ENCODE measurements around the gene MYOM1.
"Not testable (repeated sequence)": the region's sequence is repeated elsewhere in the genome, so short reads cannot be mapped to it uniquely, and the experiment has no call there.

The MYOM1 gene

DNA sequence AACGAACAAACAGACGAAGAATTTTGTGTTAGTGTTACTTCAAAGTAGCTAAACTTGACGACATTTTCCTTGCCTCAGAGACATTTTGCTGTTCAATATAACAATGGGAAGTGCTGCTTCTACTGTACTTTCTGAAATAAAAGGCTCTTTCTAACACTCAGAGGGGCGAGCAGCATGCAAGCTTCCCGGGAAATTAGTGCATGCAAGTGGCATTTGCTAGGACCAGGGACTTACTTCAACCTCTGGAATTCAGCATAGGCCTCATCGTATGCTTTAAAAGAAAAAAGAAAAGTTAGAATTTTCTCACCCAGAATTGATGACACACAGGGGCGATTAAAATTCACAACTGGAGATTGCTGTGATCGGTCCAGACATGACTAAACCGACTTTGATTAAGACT lies 144.3 kb downstream of the MYOM1 start:
- TF ChIP-seq, protein P1, sequence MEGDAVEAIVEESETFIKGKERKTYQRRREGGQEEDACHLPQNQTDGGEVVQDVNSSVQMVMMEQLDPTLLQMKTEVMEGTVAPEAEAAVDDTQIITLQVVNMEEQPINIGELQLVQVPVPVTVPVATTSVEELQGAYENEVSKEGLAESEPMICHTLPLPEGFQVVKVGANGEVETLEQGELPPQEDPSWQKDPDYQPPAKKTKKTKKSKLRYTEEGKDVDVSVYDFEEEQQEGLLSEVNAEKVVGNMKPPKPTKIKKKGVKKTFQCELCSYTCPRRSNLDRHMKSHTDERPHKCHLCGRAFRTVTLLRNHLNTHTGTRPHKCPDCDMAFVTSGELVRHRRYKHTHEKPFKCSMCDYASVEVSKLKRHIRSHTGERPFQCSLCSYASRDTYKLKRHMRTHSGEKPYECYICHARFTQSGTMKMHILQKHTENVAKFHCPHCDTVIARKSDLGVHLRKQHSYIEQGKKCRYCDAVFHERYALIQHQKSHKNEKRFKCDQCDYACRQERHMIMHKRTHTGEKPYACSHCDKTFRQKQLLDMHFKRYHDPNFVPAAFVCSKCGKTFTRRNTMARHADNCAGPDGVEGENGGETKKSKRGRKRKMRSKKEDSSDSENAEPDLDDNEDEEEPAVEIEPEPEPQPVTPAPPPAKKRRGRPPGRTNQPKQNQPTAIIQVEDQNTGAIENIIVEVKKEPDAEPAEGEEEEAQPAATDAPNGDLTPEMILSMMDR (IDR thresholded peaks at IDR 0.05; ENCODE audit: low read depth, low read length, missing control alignments): no peak
- no peak for DNase-seq (ENCODE audit: low read depth)
- in situ Hi-C loops (cut with HindIII; ENCODE audit: low sequenced_read_pairs): no loop called here
- no peak overlapping the region for H3K4me3 ChIP-seq (ENCODE audit: low read depth, low read length)

DNA sequence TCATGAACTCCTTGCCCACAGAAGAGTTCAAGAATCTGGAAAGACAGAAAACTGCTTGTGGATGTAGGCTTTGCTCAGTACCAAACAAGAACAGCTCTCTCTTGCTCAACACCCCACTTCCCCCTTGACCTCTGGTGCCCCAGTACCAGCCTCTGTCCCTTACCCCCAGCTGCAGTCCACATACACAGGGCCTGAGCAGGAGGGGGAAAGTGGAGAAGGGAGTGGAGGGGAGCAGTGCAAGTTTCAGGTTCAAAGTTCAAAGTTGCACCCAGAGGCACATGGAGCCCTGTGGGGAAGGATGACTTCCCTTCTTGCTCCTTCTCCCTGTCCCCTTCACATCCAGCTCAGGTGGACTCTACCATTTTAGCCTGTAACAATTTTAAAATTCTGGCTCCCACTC lies 145.7 kb downstream of the MYOM1 start:
- TF ChIP-seq, protein P1 (IDR thresholded peaks at IDR 0.05; ENCODE audit: low read depth, low read length, missing control alignments): no peak
- no peak overlapping the region for H3K4me3 ChIP-seq (ENCODE audit: low read depth, low read length)
- in situ Hi-C loops (cut with HindIII; ENCODE audit: low sequenced_read_pairs): no loop called here
- DNase-seq (ENCODE audit: low read depth): no peak

DNA sequence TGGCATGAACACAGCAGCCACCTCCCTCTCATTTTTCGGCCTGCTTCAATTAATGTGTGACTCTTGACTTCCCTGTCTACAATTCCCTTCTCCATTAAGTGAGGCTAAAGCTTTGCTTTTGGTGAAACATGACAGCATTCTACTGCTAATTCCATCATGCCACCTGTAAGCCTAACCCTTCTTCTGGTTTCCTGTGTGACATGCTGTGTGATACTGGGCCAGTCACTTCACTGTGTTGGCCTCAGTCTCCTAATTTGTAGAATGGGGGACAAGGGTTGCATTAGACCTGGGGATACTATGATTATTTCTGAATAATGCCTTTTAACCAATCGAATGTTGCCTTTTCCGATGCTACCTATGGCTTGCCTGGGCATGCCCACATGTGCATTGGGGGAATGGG lies 146.4 kb downstream of the MYOM1 start:
- H3K4me3 ChIP-seq (ENCODE audit: low read depth, low read length); DNase-seq (ENCODE audit: low read depth); in situ Hi-C loops (cut with HindIII; ENCODE audit: low sequenced_read_pairs): not testable (repeated sequence)

DNA sequence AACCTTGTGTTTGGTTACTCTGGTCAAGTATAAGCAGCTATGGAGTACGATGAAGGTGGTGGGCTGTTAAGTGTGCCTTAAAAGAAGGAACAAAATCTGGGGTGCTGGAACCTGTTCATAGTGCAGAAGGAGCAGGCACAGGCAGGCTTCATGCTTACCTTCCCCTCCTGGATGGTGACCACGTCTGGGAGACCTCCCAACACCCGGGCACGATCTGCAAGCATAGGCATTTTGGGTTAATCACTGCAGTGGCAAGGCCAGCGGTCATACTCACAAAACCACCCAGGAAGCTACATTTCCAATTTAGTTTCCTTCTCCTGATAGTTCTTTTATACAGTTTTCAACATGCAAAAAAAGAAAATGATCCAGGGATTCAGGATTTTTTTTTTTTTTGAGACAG lies 148.1 kb downstream of the MYOM1 start:
- TF ChIP-seq, protein P1 (IDR thresholded peaks at IDR 0.05; ENCODE audit: low read depth, low read length, missing control alignments): no peak
- in situ Hi-C loops (cut with HindIII; ENCODE audit: low sequenced_read_pairs): no loop called here
- H3K4me3 ChIP-seq (ENCODE audit: low read depth, low read length): no peak overlapping the region
- DNase-seq (ENCODE audit: low read depth): no peak

DNA sequence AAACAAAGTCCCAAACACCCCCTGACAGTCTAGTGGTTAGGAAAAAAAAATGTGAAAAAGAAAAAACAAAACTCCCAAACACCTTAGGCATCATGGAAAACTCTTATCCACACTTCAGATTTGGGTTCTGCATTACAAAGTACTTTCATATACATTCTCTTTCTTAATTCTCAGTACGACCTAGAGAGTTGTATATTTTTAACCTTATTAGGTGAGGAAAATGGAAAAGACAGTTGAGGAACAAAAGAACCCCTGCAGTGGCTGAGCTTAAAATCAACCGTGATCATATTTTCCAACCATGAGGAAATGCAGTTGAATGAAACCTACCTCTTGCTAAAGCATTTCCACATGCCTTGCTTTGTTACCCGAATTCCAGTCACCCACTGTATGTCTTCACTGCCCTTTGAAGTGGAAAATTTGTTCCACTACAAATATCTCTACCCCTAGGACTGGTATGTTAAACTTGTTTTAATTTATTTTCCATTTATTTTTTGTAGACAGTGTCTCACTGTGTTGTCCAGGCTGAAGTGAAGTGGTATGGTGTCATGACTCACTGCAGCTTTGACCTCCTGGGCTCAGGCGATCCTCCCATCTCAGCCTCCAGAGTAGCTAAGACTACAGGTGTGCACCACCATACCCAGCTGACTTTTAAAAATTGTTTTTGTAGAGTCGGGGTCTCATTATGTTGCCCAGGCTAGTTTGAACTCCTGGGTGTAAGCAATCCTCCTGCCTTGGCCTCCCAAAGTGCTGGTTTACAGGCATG lies 149.9 kb downstream of the MYOM1 start:
- H3K4me3 ChIP-seq (ENCODE audit: low read depth, low read length): no peak overlapping the region
- TF ChIP-seq, protein P1 (IDR thresholded peaks at IDR 0.05; ENCODE audit: low read depth, low read length, missing control alignments): no peak
- in situ Hi-C loops (cut with HindIII; ENCODE audit: low sequenced_read_pairs): no loop called here
- no peak for DNase-seq (ENCODE audit: low read depth)

DNA sequence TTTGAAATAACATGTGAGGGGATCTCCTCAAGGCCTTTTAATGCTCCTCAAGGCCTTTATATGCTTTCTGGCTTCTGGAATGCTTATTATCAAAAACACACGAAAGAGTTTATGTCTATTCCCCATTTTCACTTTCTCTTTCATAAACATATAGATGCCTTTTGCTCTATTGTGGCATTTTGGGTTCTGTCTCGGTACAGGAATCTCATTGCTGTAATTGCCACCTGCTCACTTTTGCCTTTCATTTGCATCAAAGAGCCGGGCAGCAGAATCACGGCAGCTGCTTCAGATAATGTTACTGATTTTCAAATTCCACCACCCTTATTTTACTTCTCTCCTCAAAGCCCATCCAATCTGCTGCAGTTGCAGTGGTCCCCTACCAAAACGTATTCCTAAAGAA lies 152.0 kb downstream of the MYOM1 start:
- in situ Hi-C loops (cut with HindIII; ENCODE audit: low sequenced_read_pairs): no loop called here
- TF ChIP-seq, protein P1 (IDR thresholded peaks at IDR 0.05; ENCODE audit: low read depth, low read length, missing control alignments): no peak
- no peak overlapping the region for H3K4me3 ChIP-seq (ENCODE audit: low read depth, low read length)
- DNase-seq (ENCODE audit: low read depth): no peak

DNA sequence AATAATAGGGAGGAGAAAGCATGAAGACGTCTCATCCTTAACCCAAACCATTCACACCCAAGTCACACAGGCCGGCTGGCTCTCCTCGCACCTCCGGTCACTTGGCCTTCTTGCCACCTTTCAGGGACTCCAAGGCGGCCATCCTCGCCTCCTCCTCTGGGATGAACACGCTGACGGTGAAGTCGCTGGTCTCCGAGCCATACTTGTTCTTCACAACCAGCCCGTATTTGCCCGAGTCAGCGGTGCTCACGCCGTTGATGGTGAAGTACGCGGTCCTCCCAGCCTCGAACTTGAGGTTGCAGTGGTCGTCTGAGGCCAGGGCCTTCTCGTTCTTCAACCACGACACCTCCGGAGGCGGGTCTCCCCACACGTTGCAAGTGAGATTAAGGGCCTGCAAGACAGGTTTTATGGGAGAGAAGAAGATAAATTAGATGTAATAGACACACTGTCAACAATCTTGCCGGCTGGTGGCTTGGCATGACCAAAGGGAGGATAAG lies 152.6 kb downstream of the MYOM1 start:
- in situ Hi-C loops (cut with HindIII; ENCODE audit: low sequenced_read_pairs): no loop called here
- no peak for DNase-seq (ENCODE audit: low read depth)
- H3K4me3 ChIP-seq (ENCODE audit: low read depth, low read length): no peak overlapping the region
- TF ChIP-seq, protein P1 (IDR thresholded peaks at IDR 0.05; ENCODE audit: low read depth, low read length, missing control alignments): no peak
